GM12801 (cell line): ENCODE measurements around the gene SAMD11.

ENCODE experiments used
- CTCF ChIP-seq: IDR thresholded peaks from one replicate; pipeline ENCODE4 v1.5.1; 2011; ENCODE audit warnings: control low read depth; ENCODE audit not compliant: insufficient read length; ENCODE audit errors: extremely low read depth

SAMD11 gene

DNA sequence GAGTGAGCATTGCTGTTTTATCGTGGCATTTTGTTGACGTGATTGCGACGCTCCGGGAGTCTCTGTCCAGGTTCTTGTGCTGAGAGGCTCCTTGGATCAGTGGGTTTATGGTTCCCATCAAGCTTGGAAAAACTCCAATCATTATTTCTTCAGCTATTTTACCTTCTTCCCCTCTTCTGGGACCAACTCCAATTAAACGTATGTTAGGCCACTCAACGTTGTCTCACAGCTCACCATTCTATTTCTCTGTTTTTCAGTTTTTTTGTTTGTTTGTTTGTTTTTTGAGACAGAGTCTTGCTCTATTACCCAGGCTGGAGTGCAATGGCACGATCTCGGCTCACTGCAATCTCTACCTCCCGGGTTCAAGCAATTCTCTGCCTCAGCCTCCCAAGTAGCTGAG lies 68.2 kb downstream of the SAMD11 start:
- no peak for TF ChIP-seq CTCF

DNA sequence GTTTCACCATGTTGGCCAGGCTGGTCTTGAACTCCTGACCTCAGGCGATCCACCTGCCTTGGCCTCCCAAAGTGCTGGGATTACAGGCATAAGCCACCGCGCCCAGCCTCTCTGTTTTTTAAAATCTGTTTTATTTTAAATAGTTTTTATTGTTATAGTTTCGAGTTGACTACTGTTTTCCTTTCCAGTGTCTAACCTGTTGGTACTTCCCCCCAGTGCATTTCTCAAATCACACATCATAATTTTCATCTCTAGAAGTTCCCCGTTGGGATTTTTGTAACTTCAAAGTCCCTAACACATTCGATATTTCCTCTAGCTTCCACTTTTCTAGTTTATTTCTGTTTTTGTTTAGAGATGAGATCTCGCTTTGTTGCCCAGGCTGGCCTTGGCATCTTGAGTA lies 68.6 kb downstream of the SAMD11 start:
- TF ChIP-seq CTCF, result no peak

DNA sequence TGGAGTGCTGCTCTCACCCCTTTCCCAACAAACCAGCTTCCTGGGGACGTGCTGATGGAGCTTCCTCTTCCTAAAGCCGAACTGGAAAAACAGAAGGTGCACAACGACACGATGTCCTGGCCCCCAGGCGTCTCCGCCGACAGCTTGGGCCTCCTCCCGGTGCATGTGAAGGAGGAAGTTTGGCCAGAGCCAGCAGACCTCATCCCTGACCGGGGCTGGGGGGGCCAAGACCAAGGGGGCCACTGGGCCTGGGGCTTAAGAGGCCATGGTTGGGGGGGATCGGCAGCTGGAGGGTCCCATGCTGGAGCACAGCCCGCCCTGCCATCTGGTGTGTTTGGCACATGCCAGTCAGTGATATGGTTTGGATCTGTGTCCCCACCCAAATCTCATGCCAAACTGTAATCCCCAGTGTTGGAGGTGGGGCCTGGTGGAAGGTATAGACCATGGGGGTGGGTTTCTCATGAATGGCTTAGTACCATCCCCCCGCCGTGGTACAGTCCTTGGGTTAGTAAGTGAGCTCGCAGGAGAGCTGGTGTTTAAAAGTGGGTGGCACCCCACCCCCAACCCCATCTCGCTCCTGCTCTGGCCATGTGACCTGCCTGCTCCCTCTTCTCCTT lies 69.8 kb downstream of the SAMD11 start:
- TF ChIP-seq CTCF, result no peak
